Tibial artery (tissue), 4 donors: ENCODE measurements around the gene CYSRT1.

Experiments
- DNase-seq, 2 donors: peaks; one replicate each; pipeline ENCODE4 v3.0.0-alpha.2; 2019
- H3K27ac ChIP-seq, 2 donors: fragments of 200-600 bp; sonication (generic) in 1 of 2; 1 replicate in 1 of 2; 2 replicates in 1 of 2; pipeline ENCODE4 v1.5.1; 2018 to 2019; ENCODE audit warnings: mild to moderate bottlenecking in 1 of 2
- H3K27me3 ChIP-seq, 2 donors: fragments of 200-600 bp; sonication (generic) in 1 of 2; one replicate each; pipeline versions ENCODE4 v1.5.1 to v1.6.0; 2016 to 2019
- H3K36me3 ChIP-seq, 3 donors: fragments of 200-600 bp; sonication (generic) in 2 of 3; one replicate each; pipeline ENCODE4 v1.5.1; 2016 to 2019; ENCODE audit warnings: mild to moderate bottlenecking in 2 of 3
- H3K4me1 ChIP-seq, 4 donors: fragments of 200-600 bp; sonication (generic) in 2 of 4; 1 replicate in 3 of 4; 2 replicates in 1 of 4; pipeline ENCODE4 v1.5.1; 2016 to 2019
- H3K4me3 ChIP-seq, 2 donors: fragments of 200-600 bp; sonication (generic) in 1 of 2; 1 replicate in 1 of 2; 2 replicates in 1 of 2; pipeline ENCODE4 v1.5.1; 2018 to 2019; ENCODE audit warnings: mild to moderate bottlenecking in 2 of 2
- H3K9me3 ChIP-seq, 3 donors: fragments of 200-600 bp; sonication (generic) in 1 of 3; one replicate each; pipeline ENCODE4 v1.5.1; 2016 to 2019
- CTCF ChIP-seq, 2 experiments: fragments of 200-600 bp in 1 of 2; fragments of 450-650 bp in 1 of 2; IDR thresholded peaks; one replicate each; pipeline ENCODE4 v1.5.1; 2017 to 2019; ENCODE audit warnings: antibody characterized with exemption in 2 of 2, mild to moderate bottlenecking in 1 of 2, moderate library complexity in 1 of 2
- intact Hi-C: fragments of 100-400 bp; cut with DNase I; formaldehyde crosslinking; loops from one replicate; pipeline ENCODE4 v1.15.0; 2023; ENCODE audit warnings: low total_unique reads

CYSRT1 gene

DNA sequence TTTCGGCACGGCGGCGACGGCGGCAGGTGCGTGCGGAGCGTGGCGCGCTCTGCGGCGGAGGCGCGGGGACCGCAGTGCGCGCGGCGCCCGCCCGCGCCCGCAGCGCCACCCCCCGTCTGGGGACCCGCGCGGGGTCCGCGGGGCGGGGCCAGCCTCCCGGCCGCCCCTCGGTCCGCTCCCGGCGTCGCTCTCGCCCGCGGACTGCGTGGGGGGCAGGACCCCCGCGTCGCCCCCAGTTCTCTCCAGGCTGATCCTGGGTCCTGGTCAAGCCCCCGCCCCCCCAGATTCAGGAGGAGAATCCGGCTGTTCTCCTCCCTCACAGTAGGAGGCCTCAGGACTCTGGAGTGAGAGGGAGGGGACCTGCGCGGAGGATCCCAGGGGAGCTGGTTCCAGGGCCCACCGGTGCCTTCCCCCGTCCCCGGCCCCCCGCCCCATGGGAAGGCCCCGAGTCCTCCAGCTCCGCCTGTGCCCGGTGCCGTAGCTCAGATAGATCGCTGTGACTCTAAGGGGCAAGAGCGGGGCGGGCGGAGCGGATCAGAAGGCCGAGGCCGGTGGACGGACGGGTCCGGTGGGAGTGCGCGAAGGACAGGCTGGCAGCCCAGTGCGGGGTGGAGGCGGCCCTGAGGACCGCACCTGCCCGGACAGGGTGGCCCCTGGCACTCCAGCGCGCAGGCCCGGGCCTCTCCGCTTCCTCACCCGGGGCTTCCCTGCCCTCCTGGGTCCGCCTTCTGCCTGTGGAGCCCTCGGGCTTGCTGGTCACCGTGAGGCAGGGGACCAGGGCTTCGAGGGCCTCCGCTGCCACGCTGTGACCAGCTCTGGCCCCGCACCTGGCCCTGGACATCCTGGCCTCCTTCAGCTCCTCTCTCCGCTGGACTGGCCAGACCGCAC, 2.5 kb upstream of the CYSRT1 start, which contains the start of gene RNF208:
TSS of gene RNF208 (minus strand) at position 51 of the 888 bp plus-strand sequence. CDS start 1,028 bp downstream, outside the sequence.
- DNase-seq: no peak
- TF ChIP-seq CTCF (IDR thresholded peaks at IDR 0.05): no peak
- H3K36me3 ChIP-seq: no peaks in the 10 kb centered on the region
- peak within 1 kb of the TSS; percentile 89 to 93 for H3K27ac ChIP-seq
- peaks cover 0 to 55% (median 33%) of the 10 kb centered on the region in 4 donors for H3K4me1 ChIP-seq
- H3K9me3 ChIP-seq: no peaks in the 10 kb centered on the region
- H3K4me3 ChIP-seq: peak within 1 kb of the TSS; percentile 60 to 81
- peaks cover 0 to 14% of the 10 kb centered on the region in 2 donors for H3K27me3 ChIP-seq
- intact Hi-C loops: loop anchor here (5.0 kb wide), 1 partner anchor 35 kb away; the partner anchor contains the start of genes ANAPC2 and SSNA1

- peak overlapping the region; percentile 60 to 81 for H3K4me3 ChIP-seq
- peaks cover 0 to 53% (median 27%) of the 10 kb centered on the region in 4 donors for H3K4me1 ChIP-seq
- TF ChIP-seq CTCF (IDR thresholded peaks at IDR 0.05): no peak
- peak overlapping the region; percentile 89 to 93 for H3K27ac ChIP-seq
- peak; percentile 97 to 99 for DNase-seq
- H3K9me3 ChIP-seq: no peaks in the 10 kb centered on the region
- no peaks in the 10 kb centered on the region for H3K36me3 ChIP-seq
- intact Hi-C loops: loop anchor here (5.0 kb wide), 1 partner anchor 36 kb away; the partner anchor contains the start of genes ANAPC2 and SSNA1
- peaks cover 0 to 19% of the 10 kb centered on the region in 2 donors for H3K27me3 ChIP-seq
These were observed 1.6 kb upstream of the CYSRT1 start for GRCh38 chr9:137223078-137223970.

DNA sequence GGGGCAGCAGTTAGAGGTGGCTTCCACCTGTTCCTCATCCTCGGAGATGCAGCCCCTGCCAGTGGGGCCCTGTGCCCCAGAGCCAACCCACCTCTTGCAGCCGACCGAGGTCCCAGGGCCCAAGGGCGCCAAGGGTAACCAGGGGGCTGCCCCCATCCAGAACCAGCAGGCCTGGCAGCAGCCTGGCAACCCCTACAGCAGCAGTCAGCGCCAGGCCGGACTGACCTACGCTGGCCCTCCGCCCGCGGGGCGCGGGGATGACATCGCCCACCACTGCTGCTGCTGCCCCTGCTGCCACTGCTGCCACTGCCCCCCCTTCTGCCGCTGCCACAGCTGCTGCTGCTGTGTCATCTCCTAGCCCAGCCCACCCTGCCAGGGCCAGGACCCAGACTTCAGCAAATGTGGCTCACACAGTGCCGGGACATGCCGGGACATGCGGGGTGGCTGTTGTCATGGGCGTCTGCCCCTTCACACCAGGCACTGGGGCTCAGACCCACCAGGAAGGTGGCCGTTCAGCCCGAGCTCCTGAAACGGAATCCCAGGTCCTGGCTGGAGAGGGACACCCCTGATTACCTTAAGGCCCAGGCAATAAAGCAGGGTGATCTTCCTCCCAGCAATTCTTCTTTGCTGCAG, 841 bp downstream of the CYSRT1 start:
- H3K36me3 ChIP-seq: no peaks in the 10 kb centered on the region
- H3K9me3 ChIP-seq: no peaks in the 10 kb centered on the region
- DNase-seq: no peak
- peaks cover 0 to 56% (median 23%) of the 10 kb centered on the region in 4 donors for H3K4me1 ChIP-seq
- no peak for TF ChIP-seq CTCF (IDR thresholded peaks at IDR 0.05)
- no peak overlapping the region for H3K4me3 ChIP-seq
- peaks cover 0 to 44% of the 10 kb centered on the region in 2 donors for H3K27me3 ChIP-seq
- no peak overlapping the region for H3K27ac ChIP-seq
- intact Hi-C loops: no loop called here

GRCh38 chr9:137226338-137227053, 1.5 kb downstream of the CYSRT1 start:
- no peaks in the 10 kb centered on the region for H3K9me3 ChIP-seq
- no peaks in the 10 kb centered on the region for H3K36me3 ChIP-seq
- no peak overlapping the region for H3K27ac ChIP-seq
- no peak overlapping the region for H3K4me3 ChIP-seq
- DNase-seq: no peak
- peaks cover 0 to 51% (median 21%) of the 10 kb centered on the region in 4 donors for H3K4me1 ChIP-seq
- TF ChIP-seq CTCF (IDR thresholded peaks at IDR 0.05): no peak
- intact Hi-C loops: no loop called here
- H3K27me3 ChIP-seq: peaks cover 0 to 46% of the 10 kb centered on the region in 2 donors
